Activated CD8-positive, alpha-beta T cell treated with anti-CD3 and anti-CD28 coated beads, Interleukin-2, amount 10 ng/mL, durations not matched to agents 7 days and 5 days (primary cell): Measurements from ENCODE around the gene ILDR2. TPM values are rescaled to one million over a fixed set of nuclear protein-coding genes. Genes with fewer than 3 reads are reported as not detected.
"Not testable (repeated sequence)": the region's sequence is repeated elsewhere in the genome, so short reads cannot be mapped to it uniquely, and the experiment has no call there.

Experiments
- ATAC-seq: fragments of 150-1000 bp; cut with Tn5 transposase; one replicate; pipeline ENCODE4 v1.10.0; 2021; ENCODE audit warnings: moderate library complexity
- CTCF ChIA-PET: fragments of 350-600 bp; sonication (Branson Sonifier 250); formaldehyde crosslinking; loops from one replicate; lab custom pipeline; 2021; ENCODE audit warnings: antibody characterized with exemption; lab: Charles Lee
- POLR2A ChIA-PET: fragments of 350-600 bp; sonication (Branson Sonifier 250); formaldehyde crosslinking; loops from one replicate; lab custom pipeline; 2021; ENCODE audit warnings: antibody characterized with exemption; lab: Charles Lee
- DNase-seq: peaks from one replicate; pipeline ENCODE4 v3.0.0-alpha.2; 2020
- H3K27ac Mint-ChIP-seq: one replicate; pipeline ENCODE4 v1.8.0; 2021; ENCODE audit warnings: mild to moderate bottlenecking, mixed read lengths
- H3K27me3 Mint-ChIP-seq: one replicate; pipeline ENCODE4 v1.8.0; 2021; ENCODE audit warnings: low read depth, mixed read lengths
- H3K36me3 Mint-ChIP-seq: one replicate; pipeline ENCODE4 v1.8.0; 2021; ENCODE audit warnings: low read depth, mixed read lengths
- H3K4me1 Mint-ChIP-seq: one replicate; pipeline ENCODE4 v1.8.0; 2021; ENCODE audit warnings: low read depth, mixed read lengths
- H3K4me3 Mint-ChIP-seq: one replicate; pipeline ENCODE4 v1.8.0; 2021; ENCODE audit warnings: mild to moderate bottlenecking, mixed read lengths
- H3K9me3 Mint-ChIP-seq: one replicate; pipeline ENCODE4 v1.8.0; 2022; ENCODE audit warnings: mixed read lengths; ENCODE audit not compliant: insufficient read depth
- total RNA-seq, 2 experiments: library from RNA; stranded (reverse); gene quantifications; one replicate each; pipeline ENCODE4 v1.2.3, GENCODE V29; 2021

The ILDR2 gene
- total RNA-seq, 2 experiments from 2014 or later, result 4.3 to 5.0 TPM

GRCh38 chr1:166878173-166878917, 97.0 kb downstream of the ILDR2 start:
- ATAC-seq, H3K4me3 Mint-ChIP-seq, POLR2A ChIA-PET, H3K9me3 Mint-ChIP-seq, DNase-seq, H3K27me3 Mint-ChIP-seq, H3K27ac Mint-ChIP-seq: not testable (repeated sequence)
- CTCF ChIA-PET, result interaction anchor here (1.1 to 9.0 kb wide), 3 partner anchors 20 to 180 kb away, joined by 3 to 137 read pairs (median 50); no protein-coding TSS in a partner anchor
- peaks cover 30% of the 10 kb centered on the region for H3K4me1 Mint-ChIP-seq
- H3K36me3 Mint-ChIP-seq, result peaks cover 10% of the 10 kb centered on the region

- Mint-ChIP-seq H3K9me3 (no peaks in the 10 kb centered on the region), H3K4me3 (peak overlapping the region; percentile 98), H3K27me3 (peaks cover 4% of the 10 kb centered on the region), H3K4me1 (peaks cover 40% of the 10 kb centered on the region), H3K27ac (peak overlapping the region; percentile 99), H3K36me3 (peaks cover 19% of the 10 kb centered on the region)
- CTCF ChIA-PET, result interaction anchor here (1.1 to 5.4 kb wide), 9 partner anchors 8 to 398 kb away, joined by 3 to 50 read pairs (median 7); partner anchors contain the start of gene POU2F1
- DNase-seq (no peak), ATAC-seq (peak; percentile 4)
- POLR2A ChIA-PET, result interaction anchor here (0.6 to 1.7 kb wide), 8 partner anchors 8 to 545 kb away, joined by 3 to 14 read pairs (median 4); partner anchors contain the start of gene POGK
These were observed 98.9 kb downstream of the ILDR2 start for GRCh38 chr1:166876540-166876838.

- H3K36me3 Mint-ChIP-seq, result peaks cover 19% of the 10 kb centered on the region
- ChIA-PET CTCF (interaction anchor here (1.0 to 5.4 kb wide), 10 partner anchors 9 to 397 kb away, joined by 3 to 50 read pairs (median 6); partner anchors contain the start of gene POU2F1), POLR2A (interaction anchor here (0.6 to 1.7 kb wide), 9 partner anchors 9 to 545 kb away, joined by 3 to 14 read pairs (median 4); partner anchors contain the start of gene POGK)
- peak; percentile 92 for ATAC-seq
- peak within 1 kb of the TSS; percentile 99 for H3K27ac Mint-ChIP-seq
- peak within 1 kb of the TSS; percentile 98 for H3K4me3 Mint-ChIP-seq
- peaks cover 4% of the 10 kb centered on the region for H3K27me3 Mint-ChIP-seq
- peaks cover 46% of the 10 kb centered on the region for H3K4me1 Mint-ChIP-seq
- peak; percentile 99 for DNase-seq
- no peaks in the 10 kb centered on the region for H3K9me3 Mint-ChIP-seq
These were observed 99.4 kb downstream of the ILDR2 start, which contains the start of gene TADA1 for GRCh38 chr1:166875734-166876539. Gene TADA1, minus strand, starts transcription at chr1:166876264. Its CDS starts 31 bp downstream, at chr1:166876233.

GRCh38 chr1:166875302-166875733, 100.0 kb downstream of the ILDR2 start:
- ATAC-seq (no peak), DNase-seq (no peak)
- peaks cover 19% of the 10 kb centered on the region for H3K36me3 Mint-ChIP-seq
- peaks cover 52% of the 10 kb centered on the region for H3K4me1 Mint-ChIP-seq
- H3K4me3 Mint-ChIP-seq, result peak overlapping the region; percentile 78
- no peaks in the 10 kb centered on the region for H3K9me3 Mint-ChIP-seq
- POLR2A ChIA-PET, result interaction anchor here (1.1 to 1.7 kb wide), 5 partner anchors 9 to 36 kb away, joined by 3 to 14 read pairs (median 4); partner anchors contain the start of gene POGK
- peak overlapping the region; percentile 64 for H3K27ac Mint-ChIP-seq
- peaks cover 2% of the 10 kb centered on the region for H3K27me3 Mint-ChIP-seq
- CTCF ChIA-PET, result interaction anchor here (1.0 to 5.4 kb wide), 8 partner anchors 9 to 344 kb away, joined by 3 to 50 read pairs (median 8); partner anchors contain the start of gene POU2F1

- Mint-ChIP-seq H3K27me3 (no peaks in the 10 kb centered on the region), H3K4me1 (peaks cover 60% of the 10 kb centered on the region), H3K36me3 (peaks cover 19% of the 10 kb centered on the region), H3K4me3 (peak overlapping the region; percentile 34), H3K27ac (no peak overlapping the region), H3K9me3 (no peaks in the 10 kb centered on the region)
- DNase-seq, result no peak
- ATAC-seq, result no peak
- POLR2A ChIA-PET, result interaction anchor here (0.6 kb wide), 1 partner anchor 760 kb away, joined by 3 read pairs; no protein-coding TSS in a partner anchor
- CTCF ChIA-PET, result interaction anchor here (1.2 kb wide), 1 partner anchor 185 kb away, joined by 3 read pairs; no protein-coding TSS in a partner anchor
These were observed 100.9 kb downstream of the ILDR2 start for GRCh38 chr1:166874464-166874863.

GRCh38 chr1:166870584-166870983, 104.8 kb downstream of the ILDR2 start:
- peaks cover 52% of the 10 kb centered on the region for H3K4me1 Mint-ChIP-seq
- ATAC-seq (no peak), DNase-seq (no peak)
- ChIA-PET POLR2A (interaction anchor here (1.2 kb wide), 1 partner anchor 27 kb away, joined by 4 read pairs; no protein-coding TSS in a partner anchor), CTCF (interaction anchor here (1.0 kb wide), 1 partner anchor 39 kb away, joined by 7 read pairs; no protein-coding TSS in a partner anchor)
- H3K9me3 Mint-ChIP-seq, result no peaks in the 10 kb centered on the region
- no peak overlapping the region for H3K27ac Mint-ChIP-seq
- H3K4me3 Mint-ChIP-seq, result no peak overlapping the region
- H3K27me3 Mint-ChIP-seq, result no peaks in the 10 kb centered on the region
- peaks cover 30% of the 10 kb centered on the region for H3K36me3 Mint-ChIP-seq

GRCh38 chr1:166869318-166870099, 105.8 kb downstream of the ILDR2 start:
- POLR2A ChIA-PET, result interaction anchor here (0.6 to 1.0 kb wide), 3 partner anchors 11 to 47 kb away, joined by 3 to 5 read pairs (median 4); no protein-coding TSS in a partner anchor

GRCh38 chr1:166868639-166869038, 106.7 kb downstream of the ILDR2 start:
- Mint-ChIP-seq H3K36me3 (peaks cover 34% of the 10 kb centered on the region), H3K9me3 (no peaks in the 10 kb centered on the region), H3K27me3 (no peaks in the 10 kb centered on the region), H3K4me1 (peaks cover 41% of the 10 kb centered on the region), H3K27ac (peak overlapping the region; percentile 35), H3K4me3 (no peak overlapping the region)
- no peak for DNase-seq
- POLR2A ChIA-PET, result interaction anchor here (1.0 kb wide), 1 partner anchor 12 kb away, joined by 4 read pairs; no protein-coding TSS in a partner anchor
- CTCF ChIA-PET, result interaction anchor here (1.2 to 1.9 kb wide), 3 partner anchors 15 to 190 kb away, joined by 3 to 12 read pairs (median 5); no protein-coding TSS in a partner anchor
- no peak for ATAC-seq

More at GRCh38 chr1:166869318-166870099, 105.8 kb downstream of the ILDR2 start:
- no peak overlapping the region for H3K27ac Mint-ChIP-seq
- DNase-seq (no peak), ATAC-seq (no peak)
- H3K4me3 Mint-ChIP-seq, result no peak overlapping the region
- H3K4me1 Mint-ChIP-seq, result peaks cover 45% of the 10 kb centered on the region
- no peaks in the 10 kb centered on the region for H3K9me3 Mint-ChIP-seq
- H3K27me3 Mint-ChIP-seq, result no peaks in the 10 kb centered on the region
- CTCF ChIA-PET, result interaction anchor here (0.8 to 1.9 kb wide), 4 partner anchors 14 to 189 kb away, joined by 3 to 12 read pairs (median 4); no protein-coding TSS in a partner anchor
- H3K36me3 Mint-ChIP-seq, result peaks cover 28% of the 10 kb centered on the region

GRCh38 chr1:166865926-166866325, 109.4 kb downstream of the ILDR2 start:
- POLR2A ChIA-PET, result no interaction called here
- Mint-ChIP-seq H3K36me3 (peaks cover 42% of the 10 kb centered on the region), H3K4me1 (peaks cover 22% of the 10 kb centered on the region), H3K4me3 (no peak overlapping the region), H3K9me3 (no peaks in the 10 kb centered on the region), H3K27me3 (no peaks in the 10 kb centered on the region), H3K27ac (no peak overlapping the region)
- CTCF ChIA-PET, result interaction anchor here (1.9 kb wide), 1 partner anchor 15 kb away, joined by 5 read pairs; no protein-coding TSS in a partner anchor
- ATAC-seq (no peak), DNase-seq (no peak)

- DNase-seq (no peak), ATAC-seq (no peak)
- H3K4me1 Mint-ChIP-seq, result no peaks in the 10 kb centered on the region
- no peak overlapping the region for H3K4me3 Mint-ChIP-seq
- ChIA-PET CTCF (interaction anchor here (0.5 kb wide), 1 partner anchor 49 kb away, joined by 3 read pairs; no protein-coding TSS in a partner anchor), POLR2A (no interaction called here)
- no peak overlapping the region for H3K27ac Mint-ChIP-seq
- H3K36me3 Mint-ChIP-seq, result peaks cover 56% of the 10 kb centered on the region
- H3K9me3 Mint-ChIP-seq, result no peaks in the 10 kb centered on the region
- H3K27me3 Mint-ChIP-seq, result no peaks in the 10 kb centered on the region
These were observed 115.7 kb downstream of the ILDR2 start for GRCh38 chr1:166859597-166859996.
